ENCODE measurements around the gene UBA1. TPM values are rescaled to one million over a fixed set of nuclear protein-coding genes. Genes with fewer than 3 reads are reported as not detected.

The UBA1 gene
- total RNA-seq, 1 donor: 214 TPM

GRCh38 chrX:47227334-47227583 lies 33.6 kb downstream of the UBA1 start:
- no peak overlapping the region for H3K4me3 ChIP-seq (ENCODE audit: low read depth, low read length)
- no peak for TF ChIP-seq CTCF (IDR thresholded peaks at IDR 0.05; ENCODE audit: insufficient read depth, low read length)
- no peak for DNase-seq (ENCODE audit: low read depth)

GRCh38 chrX:47228550-47229270 lies 35.1 kb downstream of the UBA1 start:
- TF ChIP-seq CTCF (IDR thresholded peaks at IDR 0.05; ENCODE audit: insufficient read depth, low read length): no peak
- no peak for DNase-seq (ENCODE audit: low read depth)

GRCh38 chrX:47229427-47229826 lies 35.8 kb downstream of the UBA1 start:
- no peak overlapping the region for H3K4me3 ChIP-seq (ENCODE audit: low read depth, low read length)
- DNase-seq (ENCODE audit: low read depth): no peak
- no peak for TF ChIP-seq CTCF (IDR thresholded peaks at IDR 0.05; ENCODE audit: insufficient read depth, low read length)

More at GRCh38 chrX:47228550-47229270, 35.1 kb downstream of the UBA1 start:
- H3K4me3 ChIP-seq (ENCODE audit: low read depth, low read length): no peak overlapping the region

- no peak for DNase-seq (ENCODE audit: low read depth)
- H3K4me3 ChIP-seq (ENCODE audit: low read depth, low read length): no peak overlapping the region
- no peak for TF ChIP-seq CTCF (IDR thresholded peaks at IDR 0.05; ENCODE audit: insufficient read depth, low read length)
These were observed 36.7 kb downstream of the UBA1 start for GRCh38 chrX:47230136-47230868.

- DNase-seq (ENCODE audit: low read depth): no peak
- TF ChIP-seq CTCF (IDR thresholded peaks at IDR 0.05; ENCODE audit: insufficient read depth, low read length): no peak
- no peak overlapping the region for H3K4me3 ChIP-seq (ENCODE audit: low read depth, low read length)
These were observed 37.5 kb downstream of the UBA1 start for GRCh38 chrX:47231167-47231566.

GRCh38 chrX:47232197-47232802 lies 38.7 kb downstream of the UBA1 start:
- peak overlapping the region; percentile 76 for H3K4me3 ChIP-seq (ENCODE audit: low read depth, low read length)
- TF ChIP-seq CTCF (IDR thresholded peaks at IDR 0.05; ENCODE audit: insufficient read depth, low read length): no peak
- DNase-seq (ENCODE audit: low read depth): no peak
